Keratinocyte (primary cell): ENCODE data around the gene PCBD1.

Experiments
- CTCF ChIP-seq, 3 experiments: IDR thresholded peaks in 1 of 3; conservative IDR thresholded peaks in 1 of 3; optimal IDR thresholded peaks in 1 of 3; 2 replicates in 2 of 3; 3 replicates in 1 of 3; pipeline versions ENCODE3 to v1.5.1; 2011; ENCODE audit warnings: low read length in 3 of 3, mild to moderate bottlenecking in 3 of 3, moderate library complexity in 2 of 3, control low read depth in 1 of 3, inconsistent platforms in 1 of 3; ENCODE audit not compliant: insufficient read depth in 2 of 3; ENCODE audit errors: extremely low read depth in 1 of 3
- EZH2 ChIP-seq: IDR thresholded peaks from one replicate; pipeline ENCODE4 v1.6.1; 2012; ENCODE audit warnings: inconsistent platforms, mild to moderate bottlenecking, low read length, moderate library complexity

GRCh38 chr10:70916241-70916640 is 27.9 kb upstream of the PCBD1 start:
- TF ChIP-seq CTCF (optimal IDR thresholded peaks at IDR 0.05 in 1 of 3, IDR thresholded peaks at IDR 0.05 in 1 of 3, conservative IDR thresholded peaks at IDR 0.05 in 1 of 3; ENCODE audit: extremely low read depth in 1 of 3, insufficient read depth in 2 of 3, low read length in 3 of 3) (no peak), EZH2 (no peak)
